Fibroblast of villous mesenchyme (primary cell): Measurements from ENCODE around the gene APOA4. TPM values are rescaled to one million over a fixed set of nuclear protein-coding genes. Genes with fewer than 3 reads are reported as not detected.

Source experiments
- DNase-seq: peaks from one replicate; pipeline ENCODE4 v3.0.0-alpha.2; 2010; ENCODE audit warnings: low read depth
- H3K4me3 ChIP-seq: 2 replicates; pipeline ENCODE4 v1.5.1; 2011; ENCODE audit warnings: low read depth, mild to moderate bottlenecking, low read length
- CTCF ChIP-seq: IDR thresholded peaks from 2 replicates; pipeline ENCODE4 v1.5.1; 2012; ENCODE audit warnings: low read depth, mild to moderate bottlenecking, low read length; ENCODE audit not compliant: insufficient read depth
- total RNA-seq: library from RNA; depleted of rRNA; stranded (reverse); fragments of >200 nt; gene quantifications from 2 replicates; pipeline ENCODE4 v1.2.3, GENCODE V29; 2012

The APOA4 gene
- total RNA-seq, 1 donor: not detected

DNA sequence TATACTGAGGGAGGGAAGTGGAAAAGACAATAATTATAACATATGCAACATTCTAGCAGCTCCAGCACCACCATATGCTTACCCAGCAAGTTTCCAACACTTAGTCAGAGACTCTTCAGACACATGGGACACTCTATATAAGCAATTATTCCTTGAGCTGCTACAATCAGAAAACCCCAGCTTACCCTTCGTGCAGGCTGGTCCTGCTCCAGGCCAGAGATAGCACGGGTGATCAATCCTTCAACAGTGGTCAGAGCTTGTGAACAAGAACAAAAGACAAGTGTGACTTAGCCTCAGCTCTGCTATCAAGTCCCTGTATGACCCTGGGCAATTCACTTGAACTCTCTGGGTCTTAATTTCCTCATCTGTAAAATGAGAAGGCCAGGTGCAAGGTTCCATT lies 36.8 kb downstream of the APOA4 start:
- no peak for TF ChIP-seq CTCF
- no peak for DNase-seq
- no peak overlapping the region for H3K4me3 ChIP-seq

GRCh38 chr11:116782728-116783127 lies 40.4 kb downstream of the APOA4 start:
- no peak overlapping the region for H3K4me3 ChIP-seq
- no peak for TF ChIP-seq CTCF
- peak; percentile 62 for DNase-seq

DNA sequence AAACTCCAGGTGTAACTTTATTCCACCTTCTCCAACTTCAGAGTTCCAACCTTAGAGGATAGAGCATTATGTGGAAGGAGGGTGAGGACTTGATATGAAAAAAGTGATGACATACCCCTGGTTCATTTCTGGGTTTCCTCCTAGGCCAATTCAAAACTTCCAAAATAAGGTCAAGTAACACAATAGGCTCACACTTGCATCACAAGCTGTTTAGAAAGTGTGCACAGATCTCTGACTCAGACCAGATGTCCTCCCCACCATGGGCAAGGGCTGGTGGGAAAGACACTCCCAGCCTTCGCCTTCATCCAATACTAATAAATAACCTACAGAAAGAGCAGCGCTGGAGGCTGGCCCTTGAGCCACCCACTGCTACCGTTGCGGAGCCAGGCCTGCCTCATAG lies 44.5 kb downstream of the APOA4 start:
- no peak overlapping the region for H3K4me3 ChIP-seq
- no peak for TF ChIP-seq CTCF
- peak; percentile 64 for DNase-seq

GRCh38 chr11:116777056-116777455 lies 46.0 kb downstream of the APOA4 start:
- TF ChIP-seq CTCF: no peak
- DNase-seq: peak; percentile 20

DNA sequence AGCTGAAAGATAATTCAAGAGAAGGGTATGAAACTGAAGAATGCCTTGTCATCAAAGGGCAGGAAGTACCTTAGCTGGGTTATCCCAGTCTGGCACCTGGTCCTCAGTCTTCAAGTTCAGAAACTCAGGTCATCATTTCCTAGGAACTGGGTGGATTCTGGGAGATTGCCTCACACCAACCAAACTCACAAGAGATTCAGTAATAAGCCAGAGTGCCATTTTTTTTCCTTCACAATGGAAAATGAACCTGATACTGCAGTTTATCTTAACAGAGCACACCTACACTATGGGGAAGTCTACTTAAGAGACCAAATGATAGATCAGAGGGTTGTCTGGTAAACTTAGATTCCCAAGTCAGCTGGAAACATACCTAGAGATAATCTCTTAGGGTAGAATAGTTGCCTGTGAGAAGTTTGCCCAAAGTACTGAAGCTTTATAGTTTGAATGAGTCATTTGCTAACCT lies 46.6 kb downstream of the APOA4 start:
- H3K4me3 ChIP-seq: no peak overlapping the region
- DNase-seq: no peak
- no peak for TF ChIP-seq CTCF

More at GRCh38 chr11:116777056-116777455, 46.0 kb downstream of the APOA4 start:
- no peak overlapping the region for H3K4me3 ChIP-seq

GRCh38 chr11:116775975-116776374 lies 47.1 kb downstream of the APOA4 start:
- TF ChIP-seq CTCF: no peak
- no peak overlapping the region for H3K4me3 ChIP-seq
- no peak for DNase-seq

DNA sequence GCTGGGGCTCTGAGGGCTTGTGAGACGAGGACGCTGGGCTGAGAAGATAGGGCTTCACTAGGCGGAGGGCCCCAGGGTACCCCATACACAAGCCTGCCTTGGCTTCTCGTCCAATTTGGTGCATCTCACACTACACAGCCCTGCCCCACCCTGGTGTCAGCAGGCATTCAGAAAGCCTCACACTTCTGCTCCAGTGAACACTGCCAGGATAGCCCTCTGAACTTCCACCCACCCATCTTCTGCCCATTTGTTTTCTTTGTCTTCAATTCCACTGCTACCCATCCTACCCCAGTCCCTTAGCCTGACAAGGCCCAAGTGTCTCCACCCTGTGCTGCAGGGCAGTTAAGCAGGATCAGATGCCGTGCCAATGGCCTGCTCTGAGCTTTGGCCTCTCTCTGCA lies 48.4 kb downstream of the APOA4 start:
- no peak for DNase-seq
- no peak overlapping the region for H3K4me3 ChIP-seq
- no peak for TF ChIP-seq CTCF
